Karpas-422 (cell line): ENCODE data around the gene RCHY1. TPM values are rescaled to one million over a fixed set of nuclear protein-coding genes. Genes with fewer than 3 reads are reported as not detected.

ENCODE experiments used
- DNase-seq: peaks from one replicate; pipeline ENCODE4 v3.0.0-alpha.2; 2015
- H2AFZ ChIP-seq: fragments of 200-600 bp; sonication (generic); 2 replicates; pipeline ENCODE4 v1.6.1; 2014; ENCODE audit warnings: antibody characterized with exemption, low read length, mixed read lengths
- H3K27ac ChIP-seq: fragments of 200-600 bp; sonication (generic); 2 replicates; pipeline ENCODE4 v1.5.1; 2014; ENCODE audit warnings: mild to moderate bottlenecking, low read length, moderate library complexity
- H3K27me3 ChIP-seq: fragments of 200-600 bp; sonication (generic); 2 replicates; pipeline ENCODE4 v1.6.1; 2014; ENCODE audit warnings: low read length, mixed read lengths
- H3K36me3 ChIP-seq: fragments of 200-600 bp; sonication (generic); 2 replicates; pipeline ENCODE4 v1.6.1; 2014; ENCODE audit warnings: low read length, mixed read lengths; ENCODE audit not compliant: insufficient read depth
- H3K4me1 ChIP-seq: fragments of 200-600 bp; sonication (generic); 2 replicates; pipeline ENCODE4 v1.6.1; 2014; ENCODE audit warnings: mild to moderate bottlenecking, low read length, mixed read lengths
- H3K4me2 ChIP-seq: fragments of 200-600 bp; sonication (generic); 2 replicates; pipeline ENCODE4 v1.6.1; 2014; ENCODE audit warnings: low read length, low read depth, mild to moderate bottlenecking; ENCODE audit not compliant: poor library complexity, severe bottlenecking
- H3K4me3 ChIP-seq: fragments of 200-600 bp; sonication (generic); 2 replicates; pipeline ENCODE4 v1.5.1; 2014; ENCODE audit warnings: mild to moderate bottlenecking, antibody characterized with exemption, low read length, mixed read lengths
- H3K79me2 ChIP-seq: fragments of 200-600 bp; sonication (generic); 2 replicates; pipeline ENCODE4 v1.6.1; 2014; ENCODE audit warnings: mild to moderate bottlenecking, low read length, mixed read lengths
- H3K9ac ChIP-seq: fragments of 200-600 bp; sonication (generic); 2 replicates; pipeline ENCODE4 v1.6.0; 2014; ENCODE audit warnings: low read length
- H3K9me2 ChIP-seq: fragments of 200-600 bp; sonication (generic), shearing (Covaris generic); replicated peaks from 2 replicates; pipeline ENCODE4 v1.6.0; 2014; ENCODE audit warnings: mild to moderate bottlenecking, low read length, moderate library complexity; ENCODE audit not compliant: insufficient read depth
- H3K9me3 ChIP-seq: fragments of 300-700, 200-600 bp; sonication (generic); 2 replicates; pipeline ENCODE4 v1.6.1; 2014; ENCODE audit warnings: low read length, mixed read lengths
- H4K20me1 ChIP-seq: fragments of 200-600 bp; sonication (generic); 2 replicates; pipeline ENCODE4 v1.6.1; 2014; ENCODE audit warnings: mild to moderate bottlenecking, antibody characterized with exemption, low read length, low read depth; ENCODE audit not compliant: insufficient read depth
- total RNA-seq: library from RNA; depleted of rRNA; stranded (reverse); fragments of >200 nt; shearing (Covaris generic); gene quantifications from 2 replicates; pipeline ENCODE4 v1.2.3, GENCODE V29; 2014; ENCODE audit warnings: low replicate concordance; rRNA removed

RCHY1 gene
- total RNA-seq, 1 experiment from 2014 or later, result 13.7 TPM

- Histone ChIP-seq H3K4me2 (no peak overlapping the region), H3K27me3 (no peaks in the 10 kb centered on the region), H3K4me1 (peaks cover 12% of the 10 kb centered on the region), H3K27ac (no peak overlapping the region), H3K9me3 (no peaks in the 10 kb centered on the region), H3K9me2 (no peaks in the 10 kb centered on the region), H2AFZ (no peak overlapping the region), H3K36me3 (no peaks in the 10 kb centered on the region), H3K9ac (no peak overlapping the region), H4K20me1 (no peaks in the 10 kb centered on the region), H3K79me2 (no peaks in the 10 kb centered on the region), H3K4me3 (no peak overlapping the region)
- no peak for DNase-seq
These were observed 80.1 kb downstream of the RCHY1 start for GRCh38 chr4:75434105-75434504.

- Histone ChIP-seq H3K4me1 (peaks cover 18% of the 10 kb centered on the region), H3K9me2 (no peaks in the 10 kb centered on the region), H3K79me2 (no peaks in the 10 kb centered on the region), H3K9me3 (no peaks in the 10 kb centered on the region), H3K4me2 (no peak overlapping the region), H3K4me3 (no peak overlapping the region), H2AFZ (no peak overlapping the region), H3K36me3 (no peaks in the 10 kb centered on the region), H4K20me1 (no peaks in the 10 kb centered on the region), H3K27ac (no peak overlapping the region), H3K27me3 (no peaks in the 10 kb centered on the region), H3K9ac (no peak overlapping the region)
- DNase-seq, result peak; percentile 77
These were observed 81.5 kb downstream of the RCHY1 start for GRCh38 chr4:75432683-75433082.

DNA sequence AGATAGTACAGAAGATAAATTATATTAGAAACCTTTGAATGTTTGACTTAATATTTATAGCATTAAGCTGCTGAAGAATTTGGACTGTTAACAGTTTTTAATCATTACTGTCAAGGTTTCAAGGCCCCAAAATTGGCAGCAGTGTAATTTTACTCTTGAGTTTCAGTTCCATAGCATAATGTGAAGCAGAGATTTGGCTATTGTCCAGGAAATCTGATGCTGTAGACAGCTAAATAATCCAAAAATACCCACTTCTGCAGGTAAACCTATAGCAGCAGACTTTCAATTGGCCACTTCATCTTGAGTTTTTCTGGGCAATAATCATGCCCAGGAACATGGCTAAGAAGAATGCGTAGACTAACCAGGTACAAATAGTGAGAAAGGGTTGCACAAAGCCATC is 85.0 kb downstream of the RCHY1 start:
- Histone ChIP-seq H3K9me3 (no peaks in the 10 kb centered on the region), H3K79me2 (no peaks in the 10 kb centered on the region), H3K4me3 (no peak overlapping the region), H3K9ac (no peak overlapping the region), H2AFZ (no peak overlapping the region), H3K4me2 (peak overlapping the region; percentile 39), H3K4me1 (peaks cover 18% of the 10 kb centered on the region), H3K36me3 (no peaks in the 10 kb centered on the region), H3K27me3 (no peaks in the 10 kb centered on the region), H4K20me1 (no peaks in the 10 kb centered on the region), H3K9me2 (no peaks in the 10 kb centered on the region), H3K27ac (no peak overlapping the region)
- DNase-seq, result peak; percentile 83

Other genes starting within 250 kb of the RCHY1 start
- 17.8 and 18.7 TPM in 2 replicates for gene THAP6, start 70 bp upstream of the RCHY1 start, total RNA-seq
- gene ODAPH, start 41.7 kb upstream of the RCHY1 start, total RNA-seq, result not detected in 2 replicates
- gene CDKL2, start 116.1 kb upstream of the RCHY1 start, total RNA-seq, result 0.11 TPM in 1 of 2 replicates, not detected in the other
- gene G3BP2, start 159.0 kb upstream of the RCHY1 start, total RNA-seq, result 50.5 and 81.0 TPM in 2 replicates
- gene USO1, start 210.2 kb upstream of the RCHY1 start, total RNA-seq, result 20.2 and 26.2 TPM in 2 replicates